Osteoblast (primary cell): Measurements from ENCODE around the gene SND1. TPM values are rescaled to one million over a fixed set of nuclear protein-coding genes. Genes with fewer than 3 reads are reported as not detected.

Experiments
- DNase-seq: peaks from one replicate; pipeline ENCODE4 v3.0.0; 2011; ENCODE audit warnings: low spot score, mixed read lengths; ENCODE audit not compliant: insufficient read length; ENCODE audit errors: missing footprints
- H2AFZ ChIP-seq: 2 replicates; pipeline ENCODE4 v1.6.0; 2011; ENCODE audit warnings: mild to moderate bottlenecking, low read length
- H3K27ac ChIP-seq: 2 replicates; pipeline ENCODE4 v1.5.1; 2011; ENCODE audit warnings: mild to moderate bottlenecking, low read depth, low read length, moderate library complexity
- H3K27me3 ChIP-seq: 2 replicates; pipeline ENCODE4 v1.6.0; 2012; ENCODE audit warnings: mild to moderate bottlenecking, control low read depth, inconsistent platforms, low read length, moderate library complexity; ENCODE audit not compliant: insufficient read depth
- H3K36me3 ChIP-seq: 2 replicates; pipeline ENCODE4 v1.5.1; 2011; ENCODE audit warnings: mild to moderate bottlenecking, low read length, control low read depth, moderate library complexity; ENCODE audit not compliant: insufficient read depth
- H3K4me1 ChIP-seq: 2 replicates; pipeline ENCODE4 v1.5.1; 2011; ENCODE audit warnings: mild to moderate bottlenecking, low read length, control low read depth, moderate library complexity; ENCODE audit not compliant: insufficient read depth
- H3K4me2 ChIP-seq: 2 replicates; pipeline ENCODE4 v1.6.0; 2011; ENCODE audit warnings: mild to moderate bottlenecking, low read length; ENCODE audit not compliant: insufficient read depth
- H3K4me3 ChIP-seq: fragments of 200-600 bp; sonication (generic); 3 replicates; pipeline ENCODE4 v1.5.1; 2012; ENCODE audit warnings: mild to moderate bottlenecking, low read length, inconsistent platforms; ENCODE audit not compliant: insufficient read depth
- H3K79me2 ChIP-seq: 2 replicates; pipeline ENCODE4 v1.6.0; 2012; ENCODE audit warnings: mild to moderate bottlenecking, low read length, control low read depth, inconsistent platforms; ENCODE audit not compliant: insufficient read depth
- H3K9me3 ChIP-seq: 2 replicates; pipeline ENCODE4 v1.5.1; 2011; ENCODE audit warnings: low read depth, low read length, control low read depth
- H4K20me1 ChIP-seq: 2 replicates; pipeline ENCODE4 v1.6.0; 2012; ENCODE audit warnings: mild to moderate bottlenecking, low read length, control low read depth; ENCODE audit not compliant: insufficient read depth
- CTCF ChIP-seq: IDR thresholded peaks from 2 replicates; pipeline ENCODE4 v1.5.1; 2011; ENCODE audit warnings: mild to moderate bottlenecking, low read depth, low read length, moderate library complexity; ENCODE audit errors: extremely low read depth
- total RNA-seq: library from RNA; depleted of rRNA; stranded (reverse); fragments of >200 nt; gene quantifications from 2 replicates; pipeline ENCODE4 v1.2.3, GENCODE V29; 2012

Gene SND1
- total RNA-seq, 1 donor = 257 TPM

GRCh38 chr7:127863082-127863481 is 211.1 kb downstream of the SND1 start:
- Histone ChIP-seq H3K79me2 (peaks cover 62% of the 10 kb centered on the region), H4K20me1 (peaks cover 60% of the 10 kb centered on the region), H3K4me1 (peaks cover 6% of the 10 kb centered on the region), H3K4me2 (no peak overlapping the region), H3K27ac (no peak overlapping the region), H3K27me3 (no peaks in the 10 kb centered on the region), H3K9me3 (no peaks in the 10 kb centered on the region), H3K4me3 (no peak overlapping the region), H3K36me3 (no peaks in the 10 kb centered on the region), H2AFZ (no peak overlapping the region)
- no peak for DNase-seq
- no peak for TF ChIP-seq CTCF

GRCh38 chr7:127865466-127865865 is 213.5 kb downstream of the SND1 start:
- H3K79me2 ChIP-seq = peaks cover 61% of the 10 kb centered on the region

GRCh38 chr7:127870231-127870907 is 218.4 kb downstream of the SND1 start:
- Histone ChIP-seq H3K27ac (no peak overlapping the region), H3K4me1 (peaks cover 18% of the 10 kb centered on the region), H3K4me2 (no peak overlapping the region), H3K27me3 (no peaks in the 10 kb centered on the region), H3K9me3 (no peaks in the 10 kb centered on the region), H4K20me1 (peaks cover 34% of the 10 kb centered on the region), H3K36me3 (no peaks in the 10 kb centered on the region), H3K79me2 (peaks cover 73% of the 10 kb centered on the region), H2AFZ (no peak overlapping the region), H3K4me3 (no peak overlapping the region)
- no peak for TF ChIP-seq CTCF
- no peak for DNase-seq

More at GRCh38 chr7:127865466-127865865, 213.5 kb downstream of the SND1 start:
- peak overlapping the region; percentile 17 for H3K27ac ChIP-seq
- H3K27me3 ChIP-seq = no peaks in the 10 kb centered on the region
- H3K4me2 ChIP-seq = no peak overlapping the region
- H3K36me3 ChIP-seq = no peaks in the 10 kb centered on the region
- H3K4me1 ChIP-seq = peaks cover 6% of the 10 kb centered on the region
- H2AFZ ChIP-seq = no peak overlapping the region
- no peaks in the 10 kb centered on the region for H3K9me3 ChIP-seq
- H4K20me1 ChIP-seq = peaks cover 54% of the 10 kb centered on the region
- TF ChIP-seq CTCF = no peak
- no peak for DNase-seq
- H3K4me3 ChIP-seq = no peak overlapping the region

GRCh38 chr7:127871226-127871625 is 219.2 kb downstream of the SND1 start:
- Histone ChIP-seq H3K36me3 (no peaks in the 10 kb centered on the region), H3K9me3 (no peaks in the 10 kb centered on the region), H3K4me3 (no peak overlapping the region), H2AFZ (no peak overlapping the region), H3K4me1 (peaks cover 26% of the 10 kb centered on the region), H3K27ac (no peak overlapping the region), H3K27me3 (no peaks in the 10 kb centered on the region), H4K20me1 (peaks cover 29% of the 10 kb centered on the region), H3K79me2 (peaks cover 73% of the 10 kb centered on the region), H3K4me2 (no peak overlapping the region)
- no peak for TF ChIP-seq CTCF
- no peak for DNase-seq
